HG02852 (cell line): ENCODE results near the gene TOX2.

Experiments
- ATAC-seq: cut with Tn5 transposase; IDR thresholded peaks from one replicate; pipeline ENCODE4 v1.9.1; 2021; ENCODE audit warnings: mild to moderate bottlenecking, moderate library complexity; ENCODE audit not compliant: unreplicated experiment

The TOX2 gene

DNA sequence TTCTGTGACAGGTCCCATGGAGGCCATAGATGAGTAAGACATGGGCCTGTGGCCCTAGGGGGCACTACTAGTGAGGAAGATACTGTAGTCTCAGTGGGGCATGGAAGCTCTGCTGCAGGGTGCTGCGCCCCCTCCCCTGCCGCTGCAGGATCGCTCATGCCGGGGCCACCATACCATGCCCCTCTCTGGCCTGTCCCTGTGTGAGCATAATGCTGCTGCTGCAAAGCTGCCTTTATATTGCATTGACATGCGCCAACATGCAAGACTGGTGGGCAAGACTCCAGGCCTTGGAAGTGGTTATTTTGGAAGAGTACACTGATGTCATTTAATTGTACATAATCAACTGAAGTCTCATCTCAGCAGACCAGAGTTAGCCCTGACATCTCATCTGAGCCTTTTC lies 60.0 kb downstream of the TOX2 start:
- ATAC-seq, result no peak

DNA sequence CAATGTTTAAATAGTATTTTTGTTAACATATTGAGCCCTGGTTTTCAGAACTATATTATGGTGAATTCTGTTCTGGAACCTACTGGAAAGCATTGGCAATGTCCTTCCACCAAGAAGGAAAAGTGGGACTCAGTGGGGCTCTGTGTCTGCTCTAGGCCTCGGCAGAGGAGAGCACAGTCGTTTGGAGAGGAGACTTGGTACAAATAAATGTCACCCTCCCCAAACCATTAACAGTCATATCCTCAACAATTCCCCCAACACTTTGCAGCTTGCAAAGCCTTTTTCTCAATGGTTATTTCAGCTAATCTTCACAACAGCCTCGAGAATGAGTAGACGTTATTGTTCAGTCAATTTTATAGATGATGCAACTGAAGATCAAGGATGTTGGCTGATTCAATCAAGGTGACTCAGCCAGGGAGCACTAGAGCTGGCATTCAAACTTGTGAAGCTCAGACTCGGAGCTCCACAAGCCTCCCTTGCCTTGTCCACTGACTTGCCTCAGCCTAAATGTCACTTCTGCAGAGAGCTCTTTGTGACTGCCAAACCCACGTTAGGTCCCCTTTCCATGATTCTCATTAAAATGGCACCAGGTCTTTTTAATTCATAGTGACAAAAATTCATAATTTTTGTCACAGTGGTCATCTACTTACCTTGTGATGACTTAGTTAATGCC lies 60.6 kb downstream of the TOX2 start:
- ATAC-seq, result no peak

DNA sequence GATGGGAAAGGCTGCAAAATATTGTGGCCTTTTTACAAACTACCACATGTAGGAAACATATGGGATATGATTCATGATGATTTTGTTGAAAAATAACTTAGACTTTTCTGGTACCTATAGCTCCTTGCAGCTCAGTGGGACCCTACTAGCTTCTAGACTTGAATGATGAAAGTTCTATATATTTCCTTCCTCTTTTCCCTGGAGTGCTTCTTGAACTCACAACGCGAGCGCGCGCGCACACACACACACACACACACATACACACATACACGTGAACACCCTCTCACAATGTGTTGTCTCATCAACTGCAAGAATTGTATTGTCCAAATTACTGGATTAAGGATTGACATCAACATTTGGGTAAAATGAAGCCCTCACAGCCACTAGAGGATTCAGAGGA lies 61.9 kb downstream of the TOX2 start:
- ATAC-seq, result no peak

DNA sequence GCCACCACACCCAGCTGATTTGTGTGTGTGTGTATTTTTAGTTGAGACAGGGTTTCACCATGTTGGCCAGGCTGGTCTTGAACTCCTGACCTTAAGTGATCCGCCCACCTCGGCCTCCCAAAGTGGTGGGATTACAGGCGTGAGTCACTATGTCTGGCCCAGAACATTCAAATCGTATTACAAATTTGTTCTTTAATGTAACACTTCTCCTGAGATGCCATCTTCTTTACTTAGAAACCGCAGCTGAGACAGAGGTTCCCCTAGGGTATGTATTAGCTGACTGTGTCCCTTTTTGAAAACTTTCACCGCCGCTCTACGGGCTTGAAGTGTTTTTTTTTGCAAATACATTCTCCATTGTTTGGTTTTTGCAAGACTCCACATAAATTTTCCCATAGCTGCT lies 62.6 kb downstream of the TOX2 start:
- ATAC-seq, result no peak

GRCh38 chr20:43977962-43978361 lies 63.3 kb downstream of the TOX2 start:
- ATAC-seq, result no peak

DNA sequence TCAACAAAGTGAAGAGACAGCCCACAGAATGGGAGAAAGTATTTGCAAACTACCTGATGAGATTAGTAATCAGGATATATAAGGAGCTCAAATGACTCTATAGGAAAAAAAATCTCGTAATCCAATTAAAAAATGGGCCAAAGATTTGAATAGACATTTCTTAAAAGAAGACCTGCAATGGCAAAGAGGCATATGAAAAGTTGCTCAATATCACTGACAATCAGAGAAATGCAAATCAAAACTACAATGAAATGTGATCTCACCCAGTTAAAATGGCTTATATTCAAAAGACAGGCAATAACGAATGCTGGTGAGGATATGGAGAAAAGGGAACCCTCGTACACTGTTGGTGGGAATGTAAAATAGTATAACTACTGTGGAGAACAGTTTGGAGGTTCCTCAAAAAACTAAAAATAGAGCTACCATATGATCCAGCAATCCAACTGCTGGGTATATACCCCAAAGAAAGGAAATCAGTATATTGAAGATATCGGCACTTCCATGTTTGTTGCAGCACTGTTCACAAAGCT lies 65.0 kb downstream of the TOX2 start:
- ATAC-seq, result no peak

GRCh38 chr20:43981540-43981939 lies 66.9 kb downstream of the TOX2 start:
- no peak for ATAC-seq

GRCh38 chr20:43982016-43982415 lies 67.4 kb downstream of the TOX2 start:
- ATAC-seq, result no peak

GRCh38 chr20:43982886-43983285 lies 68.2 kb downstream of the TOX2 start:
- no peak for ATAC-seq

- ATAC-seq, result no peak
Measured at GRCh38 chr20:43983359-43983758, 68.7 kb downstream of the TOX2 start.

DNA sequence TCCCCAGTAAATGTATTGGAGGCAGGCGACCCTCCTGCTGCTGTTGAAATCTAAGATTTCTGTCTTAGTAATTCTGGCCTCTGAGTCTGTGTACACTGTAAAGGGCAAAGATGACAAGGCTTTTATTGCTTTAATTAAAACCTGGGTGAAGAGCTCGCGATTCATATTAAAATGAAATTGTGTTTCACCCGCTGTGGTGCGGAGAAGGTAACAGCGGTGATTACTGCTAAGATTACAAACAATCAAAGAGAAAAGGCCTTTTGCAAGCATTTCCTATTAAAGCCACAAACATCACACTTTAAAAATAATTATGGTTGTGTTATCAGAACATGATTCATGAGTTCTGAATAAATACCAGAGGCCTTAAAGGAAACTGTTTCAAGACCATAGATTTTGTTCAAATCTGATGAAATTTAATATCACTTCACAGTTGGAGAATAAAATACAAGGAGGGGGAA lies 69.3 kb downstream of the TOX2 start:
- ATAC-seq, result no peak

GRCh38 chr20:43984587-43984986 lies 69.9 kb downstream of the TOX2 start:
- ATAC-seq, result no peak

DNA sequence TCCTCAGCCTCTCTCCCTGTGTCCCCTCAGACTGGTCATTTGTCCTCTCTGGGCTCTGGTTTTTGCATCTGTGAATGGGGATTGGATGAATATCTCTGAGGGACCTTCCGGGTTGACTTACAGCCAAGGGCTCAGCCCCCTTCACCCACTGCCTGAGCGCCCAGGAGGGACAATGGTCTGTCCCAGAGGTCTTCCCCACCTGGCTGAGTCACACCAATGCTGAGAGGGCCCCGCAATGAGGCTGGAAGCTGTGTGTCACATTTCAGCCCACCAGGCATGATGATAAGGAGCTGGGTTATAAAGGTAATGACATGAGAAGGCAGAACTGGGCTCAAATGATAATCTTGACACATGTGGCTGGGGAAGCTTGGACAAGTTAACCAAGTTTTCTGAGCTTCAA lies 70.5 kb downstream of the TOX2 start:
- ATAC-seq, result no peak

- no peak for ATAC-seq
Measured at GRCh38 chr20:43985608-43986316, 71.1 kb downstream of the TOX2 start.

DNA sequence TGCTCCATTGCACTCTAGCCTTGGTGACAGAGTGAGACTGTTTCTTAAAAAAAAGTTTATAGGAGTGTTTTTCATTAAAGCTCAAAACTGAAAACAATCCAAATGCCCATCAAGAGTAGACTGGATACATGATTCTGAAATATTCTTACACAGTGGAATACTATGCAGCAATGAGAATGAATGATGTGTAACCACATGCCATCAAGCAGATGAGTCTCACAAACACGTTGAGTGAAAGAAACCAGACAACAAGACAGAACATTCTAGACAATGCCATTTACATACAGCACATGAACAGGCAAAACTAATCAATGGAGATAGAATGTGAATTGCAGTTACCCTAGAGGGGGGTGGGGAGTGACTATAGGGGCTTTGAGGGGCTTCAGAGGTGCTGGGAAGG lies 72.4 kb downstream of the TOX2 start:
- ATAC-seq, result no peak

GRCh38 chr20:43987531-43987930 lies 72.9 kb downstream of the TOX2 start:
- ATAC-seq, result no peak

DNA sequence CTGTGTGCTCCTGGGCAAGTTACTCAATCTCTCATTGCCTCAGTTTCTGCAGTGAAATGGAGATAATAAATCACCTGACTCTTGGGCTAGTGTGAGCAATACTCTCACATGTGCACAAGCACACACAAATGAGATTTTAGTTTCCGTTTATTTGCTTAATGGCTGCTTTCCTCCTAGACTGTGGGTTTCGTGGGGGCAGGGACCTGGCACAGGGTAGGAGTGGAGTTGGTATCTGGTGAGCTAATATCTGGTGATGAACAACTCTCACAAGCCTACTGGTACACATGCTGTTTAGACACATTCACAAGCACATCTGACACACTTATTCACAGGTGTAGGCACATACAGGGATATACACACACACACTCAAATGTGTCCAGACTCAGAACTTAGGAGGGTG lies 73.8 kb downstream of the TOX2 start:
- no peak for ATAC-seq

- ATAC-seq, result no peak
Measured at GRCh38 chr20:43988867-43989266, 74.2 kb downstream of the TOX2 start.

DNA sequence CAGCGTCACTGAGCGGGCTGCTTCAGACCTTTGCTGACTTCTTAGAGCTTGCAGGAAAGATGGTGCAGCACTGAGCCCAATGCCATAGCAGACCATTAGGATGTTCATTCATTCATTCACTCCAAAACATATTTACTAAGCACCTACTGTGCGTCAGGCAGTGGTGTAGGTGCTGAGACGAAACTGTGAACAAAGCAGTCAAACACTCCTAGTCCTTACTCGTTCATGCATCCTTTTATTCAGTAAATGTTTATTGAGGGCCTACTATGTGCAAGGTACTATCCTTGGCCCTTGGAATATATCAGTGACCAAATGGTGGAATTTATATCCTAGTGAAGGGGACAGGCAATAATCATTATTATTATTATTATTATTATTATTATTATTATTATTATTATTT lies 76.6 kb downstream of the TOX2 start:
- ATAC-seq, result no peak

- ATAC-seq, result no peak
Measured at GRCh38 chr20:43991982-43992381, 77.3 kb downstream of the TOX2 start.

DNA sequence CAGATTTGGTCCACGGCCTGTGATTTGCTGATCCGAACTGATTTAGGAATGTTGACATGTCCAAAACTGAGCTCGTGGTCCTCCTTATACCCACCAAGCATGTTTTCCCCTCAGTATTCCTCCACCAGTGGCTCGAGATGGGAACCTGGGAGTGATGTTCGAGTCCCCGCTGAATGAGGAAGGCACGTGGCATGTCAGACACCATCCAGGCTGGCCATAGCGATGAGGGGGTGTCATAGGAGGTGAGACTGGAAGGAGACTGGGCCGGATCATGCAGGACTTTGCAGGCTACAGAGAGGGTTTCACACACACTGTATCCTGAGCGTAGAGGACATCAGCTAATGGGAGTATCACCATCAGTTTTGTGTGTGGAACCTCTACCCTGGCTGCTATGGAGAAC lies 78.2 kb downstream of the TOX2 start:
- ATAC-seq, result no peak

GRCh38 chr20:43993560-43993959 lies 78.9 kb downstream of the TOX2 start:
- no peak for ATAC-seq
